Transverse colon (tissue), 4 donors: ENCODE results near the gene SP140.

Experiments used
- POLR2A ChIP-seq: fragments of 450-650 bp; IDR thresholded peaks from one replicate; pipeline ENCODE4 v1.6.1; 2016; ENCODE audit warnings: antibody characterized with exemption, mild to moderate bottlenecking, moderate library complexity
- POLR2AphosphoS5 ChIP-seq, 3 donors: sonication (generic); formaldehyde crosslinking; IDR thresholded peaks; one replicate each; pipeline ENCODE4 v1.6.1; 2016; ENCODE audit warnings: antibody characterized with exemption in 3 of 3
- TF ChIP-seq, protein P1 (sequence below), 5 experiments: fragments of 200-600 bp in 3 of 5; fragments of 450-650 bp in 2 of 5; sonication (generic) in 3 of 5; IDR thresholded peaks; 1 replicate in 2 of 5; 2 replicates in 3 of 5; pipeline ENCODE4 v1.5.1; 2016 to 2017; ENCODE audit warnings: antibody characterized with exemption in 5 of 5, inconsistent platforms in 3 of 5, mild to moderate bottlenecking in 2 of 5, moderate library complexity in 1 of 5

DNA sequence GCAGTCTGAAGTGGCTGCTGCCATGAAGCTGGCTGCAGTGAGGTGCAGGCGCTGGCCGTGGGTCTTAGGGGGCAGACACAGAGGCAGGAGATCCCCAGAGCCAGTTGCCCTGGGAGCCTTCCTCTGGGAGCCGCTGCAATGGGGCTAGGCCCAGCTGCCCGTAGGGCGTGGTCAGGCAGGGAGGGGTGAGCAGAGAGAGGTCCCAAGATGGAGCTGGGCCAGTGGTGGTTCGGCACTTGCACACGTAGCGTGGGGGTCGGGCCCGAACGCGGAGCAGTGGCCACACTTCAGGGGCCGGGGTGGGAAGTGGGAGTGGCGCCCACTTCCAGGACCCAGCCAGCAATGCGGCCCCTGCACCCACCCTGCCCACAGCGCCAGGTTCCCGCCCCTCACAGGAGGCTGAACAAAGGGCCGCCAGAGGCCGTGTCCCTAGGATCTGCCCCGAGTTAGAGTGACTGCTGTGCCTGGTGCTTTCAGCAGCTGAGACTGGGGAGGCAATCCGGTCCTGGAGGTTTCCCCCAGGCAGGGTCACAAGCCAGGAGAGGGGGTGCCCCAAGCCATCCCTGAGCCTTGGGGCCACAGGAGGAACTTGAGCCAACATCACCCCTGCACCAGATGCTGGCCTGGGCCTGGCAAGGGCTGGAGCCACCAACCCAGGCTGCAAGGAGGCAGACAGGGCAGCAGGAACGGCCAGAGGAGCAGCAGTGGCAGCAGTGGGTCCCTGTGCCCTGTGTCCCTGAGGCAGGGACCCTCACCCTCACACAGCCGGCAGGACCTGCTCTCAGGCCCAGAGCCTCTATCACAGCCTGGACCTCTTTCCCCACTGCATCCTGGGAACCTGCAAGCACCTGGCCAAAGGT lies 80.1 kb downstream of the SP140 start:
- TF ChIP-seq POLR2AphosphoS5 (IDR thresholded peaks at IDR 0.05) (no peak), POLR2A (no peak)
- TF ChIP-seq, protein P1, sequence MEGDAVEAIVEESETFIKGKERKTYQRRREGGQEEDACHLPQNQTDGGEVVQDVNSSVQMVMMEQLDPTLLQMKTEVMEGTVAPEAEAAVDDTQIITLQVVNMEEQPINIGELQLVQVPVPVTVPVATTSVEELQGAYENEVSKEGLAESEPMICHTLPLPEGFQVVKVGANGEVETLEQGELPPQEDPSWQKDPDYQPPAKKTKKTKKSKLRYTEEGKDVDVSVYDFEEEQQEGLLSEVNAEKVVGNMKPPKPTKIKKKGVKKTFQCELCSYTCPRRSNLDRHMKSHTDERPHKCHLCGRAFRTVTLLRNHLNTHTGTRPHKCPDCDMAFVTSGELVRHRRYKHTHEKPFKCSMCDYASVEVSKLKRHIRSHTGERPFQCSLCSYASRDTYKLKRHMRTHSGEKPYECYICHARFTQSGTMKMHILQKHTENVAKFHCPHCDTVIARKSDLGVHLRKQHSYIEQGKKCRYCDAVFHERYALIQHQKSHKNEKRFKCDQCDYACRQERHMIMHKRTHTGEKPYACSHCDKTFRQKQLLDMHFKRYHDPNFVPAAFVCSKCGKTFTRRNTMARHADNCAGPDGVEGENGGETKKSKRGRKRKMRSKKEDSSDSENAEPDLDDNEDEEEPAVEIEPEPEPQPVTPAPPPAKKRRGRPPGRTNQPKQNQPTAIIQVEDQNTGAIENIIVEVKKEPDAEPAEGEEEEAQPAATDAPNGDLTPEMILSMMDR (IDR thresholded peaks at IDR 0.05): no peak
